SK-MEL-5 (cell line): ENCODE data around the gene AKAP9. TPM values are rescaled to one million over a fixed set of nuclear protein-coding genes. Genes with fewer than 3 reads are reported as not detected.

Experiments used
- DNase-seq: peaks from one replicate; pipeline ENCODE4 v3.0.0-alpha.2; 2016; ENCODE audit warnings: low read depth, low spot score
- in situ Hi-C: cut with HindIII; loops from 2 replicates; pipeline ENCODE4 v1.10.0; 2016; ENCODE audit warnings: low sequenced_read_pairs, high pct_unique_total_duplicates, low pct_unique_long_range_greater_than_20kb
- total RNA-seq: library from RNA; depleted of rRNA; stranded (reverse); fragments of >200 nt; shearing (Covaris generic); gene quantifications from 2 replicates; pipeline ENCODE4 v1.2.3, GENCODE V29; 2014

Gene AKAP9
- total RNA-seq, 1 experiment from 2014 or later = 42.0 TPM

DNA sequence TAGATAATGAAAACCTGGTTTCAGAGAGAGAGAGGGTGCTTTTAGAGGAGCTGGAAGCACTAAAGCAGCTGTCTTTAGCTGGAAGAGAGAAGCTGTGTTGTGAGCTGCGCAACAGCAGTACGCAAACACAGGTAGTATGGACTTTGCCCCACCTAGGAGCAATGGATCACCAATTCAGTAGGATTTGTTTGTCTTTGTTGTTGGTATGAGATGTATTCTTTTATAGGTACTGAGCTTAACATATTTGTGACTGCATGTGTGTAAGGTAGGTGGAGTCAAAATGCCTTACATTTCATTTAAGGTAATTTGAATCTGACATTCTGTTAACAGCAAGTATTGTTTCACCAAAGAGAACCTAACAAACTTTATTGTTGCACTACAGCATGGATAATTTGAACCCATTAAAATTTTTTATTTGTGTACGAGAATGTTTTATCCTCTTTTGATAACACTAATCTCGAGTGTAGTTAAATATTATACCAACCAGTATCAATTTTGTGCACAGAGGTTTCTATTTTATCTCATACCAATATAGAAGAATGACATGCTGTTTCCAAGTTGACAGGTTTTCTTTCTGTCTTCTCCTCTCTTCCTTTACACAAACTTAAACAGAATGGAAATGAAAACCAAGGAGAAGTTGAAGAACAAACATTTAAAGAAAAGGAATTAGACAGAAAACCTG, 101.5 kb downstream of the AKAP9 start:
- DNase-seq = no peak
- in situ Hi-C loops = no loop called here

- in situ Hi-C loops = no loop called here
- DNase-seq = no peak
Measured at GRCh38 chr7:92043098-92043497, 102.4 kb downstream of the AKAP9 start.

GRCh38 chr7:92043637-92044036, 103.0 kb downstream of the AKAP9 start:
- DNase-seq = no peak
- in situ Hi-C loops = no loop called here

- in situ Hi-C loops = no loop called here
Measured at GRCh38 chr7:92044148-92044547, 103.5 kb downstream of the AKAP9 start.

DNA sequence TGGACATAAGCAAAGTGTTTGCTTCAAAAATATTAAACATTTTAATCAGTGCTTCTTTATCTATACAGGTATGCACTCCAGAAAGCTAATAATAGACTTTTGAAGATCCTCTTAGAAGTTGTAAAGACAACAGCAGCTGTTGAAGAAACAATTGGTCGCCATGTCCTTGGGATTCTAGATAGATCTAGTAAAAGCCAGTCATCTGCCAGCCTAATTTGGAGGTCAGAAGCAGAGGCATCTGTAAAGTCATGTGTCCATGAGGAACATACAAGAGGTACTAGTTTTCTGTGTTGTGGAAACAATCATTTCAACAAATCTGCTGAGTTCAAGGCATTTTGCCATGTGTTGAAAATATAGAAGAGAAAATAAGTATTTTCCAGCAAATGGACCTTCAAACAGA, 104.3 kb downstream of the AKAP9 start:
- in situ Hi-C loops = no loop called here
- DNase-seq = no peak

More at GRCh38 chr7:92044148-92044547, 103.5 kb downstream of the AKAP9 start:
- DNase-seq = no peak

DNA sequence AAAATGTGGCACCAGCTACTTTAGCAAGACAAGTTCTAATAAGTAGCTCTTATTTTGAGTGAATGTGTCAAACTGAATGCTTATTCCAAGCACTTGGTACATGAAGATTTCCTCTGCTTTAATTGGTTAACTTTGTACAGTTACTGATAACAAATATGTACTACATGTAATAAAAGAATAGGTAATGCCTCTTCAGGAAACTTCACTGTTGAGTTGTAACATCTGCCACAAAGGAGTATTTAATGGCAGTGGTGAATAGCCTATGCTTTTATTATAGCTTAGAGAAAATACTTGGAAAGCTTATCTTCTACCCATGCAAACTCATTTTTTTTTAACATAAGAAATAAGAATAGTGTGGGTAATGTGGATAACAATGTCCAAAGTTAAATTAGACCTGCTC, 111.0 kb downstream of the AKAP9 start:
- in situ Hi-C loops = no loop called here
- no peak for DNase-seq

- DNase-seq = no peak
- in situ Hi-C loops = no loop called here
Measured at GRCh38 chr7:92052159-92052558, 111.5 kb downstream of the AKAP9 start.

DNA sequence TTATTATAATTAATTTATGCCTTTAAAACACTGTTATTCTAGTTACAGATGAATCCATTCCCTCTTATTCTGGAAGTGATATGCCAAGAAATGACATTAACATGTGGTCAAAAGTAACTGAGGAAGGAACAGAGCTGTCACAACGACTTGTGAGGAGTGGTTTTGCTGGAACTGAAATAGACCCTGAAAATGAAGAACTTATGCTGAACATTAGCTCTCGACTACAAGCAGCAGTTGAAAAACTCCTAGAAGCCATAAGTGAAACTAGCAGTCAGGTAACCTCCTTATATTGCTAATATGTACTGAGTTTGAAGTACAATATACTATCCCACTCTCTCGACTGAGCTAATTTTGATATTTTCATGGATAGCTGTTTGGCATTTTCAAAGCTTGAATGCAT, 112.0 kb downstream of the AKAP9 start:
- in situ Hi-C loops = no loop called here
- no peak for DNase-seq

DNA sequence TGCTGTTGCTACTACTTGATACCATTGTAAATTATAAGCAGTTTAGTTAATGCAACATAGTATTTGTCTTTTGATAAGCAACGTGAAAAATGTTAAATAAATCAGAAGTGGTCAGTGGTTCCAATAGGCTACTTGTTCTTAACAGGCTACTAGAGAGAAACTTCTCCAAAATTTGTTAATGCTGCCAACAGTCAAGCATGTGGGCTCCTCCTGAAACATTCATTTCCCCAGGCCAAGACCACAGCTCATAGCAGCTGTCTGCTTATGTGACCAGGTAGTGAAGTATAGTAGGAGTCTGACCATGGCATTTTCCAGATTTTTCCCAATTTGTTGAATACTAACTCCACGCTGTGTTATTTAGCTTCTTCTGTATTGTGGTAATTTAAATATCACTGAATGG, 112.7 kb downstream of the AKAP9 start:
- DNase-seq = no peak
- in situ Hi-C loops = no loop called here

GRCh38 chr7:92056286-92056685, 115.6 kb downstream of the AKAP9 start:
- no peak for DNase-seq
- in situ Hi-C loops = no loop called here

- in situ Hi-C loops = no loop called here
- DNase-seq = no peak
Measured at GRCh38 chr7:92057375-92057774, 116.7 kb downstream of the AKAP9 start.

GRCh38 chr7:92058040-92058439, 117.4 kb downstream of the AKAP9 start:
- in situ Hi-C loops = no loop called here
- no peak for DNase-seq

DNA sequence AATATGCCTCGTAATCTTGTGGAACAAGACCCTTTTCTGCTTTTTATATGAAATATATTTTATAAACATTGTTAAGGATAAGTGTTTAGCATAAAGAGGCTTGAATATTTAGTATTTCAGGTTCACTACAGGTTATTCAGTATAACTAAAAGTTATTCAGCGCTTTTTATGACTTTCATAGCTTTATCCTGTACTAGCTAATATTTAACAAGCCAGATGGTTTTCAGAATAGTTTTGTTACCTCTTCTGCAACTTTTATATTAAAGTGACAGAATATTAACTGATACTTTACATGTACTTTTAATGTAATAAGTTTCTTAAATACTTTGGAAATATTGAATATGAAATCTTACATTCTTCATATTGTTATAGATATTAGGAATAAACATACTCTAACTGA, 118.2 kb downstream of the AKAP9 start:
- DNase-seq = no peak
- in situ Hi-C loops = no loop called here

- in situ Hi-C loops = no loop called here
- DNase-seq = no peak
Measured at GRCh38 chr7:92061154-92061553, 120.5 kb downstream of the AKAP9 start.

- no peak for DNase-seq
- in situ Hi-C loops = no loop called here
Measured at GRCh38 chr7:92064438-92065029, 123.9 kb downstream of the AKAP9 start.

- in situ Hi-C loops = no loop called here
- no peak for DNase-seq
Measured at GRCh38 chr7:92071032-92071431, 130.4 kb downstream of the AKAP9 start.

DNA sequence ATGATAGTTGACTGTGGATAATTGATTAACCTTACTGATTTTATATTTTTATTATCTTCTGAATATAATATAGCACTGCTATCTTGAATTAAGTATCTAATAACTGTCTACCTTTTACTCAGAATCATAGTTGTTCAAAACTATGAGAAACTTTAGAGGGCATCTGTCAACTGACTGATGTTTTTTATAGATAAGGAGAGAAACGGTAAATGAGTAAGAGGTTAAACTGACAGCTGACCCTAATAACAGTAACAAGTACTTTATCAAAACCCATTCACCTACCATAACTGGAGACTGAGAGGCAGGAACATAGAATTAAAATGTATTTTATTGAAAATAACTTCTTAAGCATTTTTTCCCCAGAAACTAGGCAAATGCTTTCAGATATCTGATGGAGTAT, 131.5 kb downstream of the AKAP9 start:
- DNase-seq = no peak
- in situ Hi-C loops = no loop called here

GRCh38 chr7:92072708-92073107, 132.0 kb downstream of the AKAP9 start:
- DNase-seq = no peak
- in situ Hi-C loops = no loop called here

DNA sequence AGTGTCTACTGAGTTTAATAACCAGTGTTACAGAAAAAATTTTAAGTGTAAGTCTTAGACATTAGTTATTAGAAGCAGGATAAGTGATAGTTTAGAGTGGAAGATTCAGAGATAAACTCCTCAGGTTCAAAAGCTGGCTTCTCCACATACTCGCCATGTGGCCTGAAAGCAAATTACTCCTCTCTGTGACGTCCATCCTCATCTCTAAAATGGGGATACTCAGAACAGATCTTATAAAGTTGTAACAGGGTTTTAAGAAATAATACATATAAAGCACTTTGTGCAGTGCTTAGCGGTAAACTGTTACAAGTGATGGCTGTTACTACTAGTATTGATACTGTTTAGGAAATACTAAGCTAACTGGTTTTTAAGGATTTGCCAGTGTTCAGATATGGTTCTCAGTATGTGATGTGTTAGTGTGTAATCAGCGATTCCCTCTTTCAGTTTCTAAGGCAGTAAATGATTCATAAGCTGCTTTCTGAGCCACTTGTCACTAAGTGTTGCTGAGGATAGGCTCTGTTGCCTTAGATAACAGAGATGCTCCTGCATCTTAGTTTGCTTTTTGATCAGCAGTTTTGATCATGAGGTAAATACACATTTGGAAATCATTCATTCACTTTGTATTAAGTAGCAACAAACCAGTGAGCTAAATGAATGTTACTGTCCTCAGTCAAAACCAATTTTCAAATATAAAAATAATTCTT, 134.9 kb downstream of the AKAP9 start:
- DNase-seq = no peak
- in situ Hi-C loops = no loop called here
